ENCODE data around the gene UNC119B.

Gene UNC119B

GRCh38 chr12:120703311-120703942, 6.8 kb upstream of the UNC119B start:
- TF ChIP-seq CTCF (IDR thresholded peaks at IDR 0.05; ENCODE audit: low read depth, low read length, missing control alignments): no peak
- DNase-seq (ENCODE audit: low read depth): no peak
- no peak overlapping the region for H3K4me3 ChIP-seq (ENCODE audit: low read depth, low read length)
- in situ Hi-C loops (cut with HindIII; ENCODE audit: low sequenced_read_pairs): loop anchor here (25.0 kb wide), 1 partner anchor 116 kb away; the partner anchor contains the start of gene POP5

- in situ Hi-C loops (cut with HindIII; ENCODE audit: low sequenced_read_pairs): loop anchor here (25.0 kb wide), 1 partner anchor 118 kb away; the partner anchor contains the start of gene POP5
- no peak for TF ChIP-seq CTCF (IDR thresholded peaks at IDR 0.05; ENCODE audit: low read depth, low read length, missing control alignments)
- no peak overlapping the region for H3K4me3 ChIP-seq (ENCODE audit: low read depth, low read length)
- DNase-seq (ENCODE audit: low read depth): no peak
These were observed 4.6 kb upstream of the UNC119B start for GRCh38 chr12:120705618-120706017.

- no peak for DNase-seq (ENCODE audit: low read depth)
- in situ Hi-C loops (cut with HindIII; ENCODE audit: low sequenced_read_pairs): loop anchor here (25.0 kb wide), 1 partner anchor 119 kb away; the partner anchor contains the start of gene POP5
- H3K4me3 ChIP-seq (ENCODE audit: low read depth, low read length): no peak overlapping the region
- TF ChIP-seq CTCF (IDR thresholded peaks at IDR 0.05; ENCODE audit: low read depth, low read length, missing control alignments): no peak
These were observed 4.2 kb upstream of the UNC119B start for GRCh38 chr12:120706029-120706428.

- DNase-seq (ENCODE audit: low read depth): no peak
- no peak for TF ChIP-seq CTCF (IDR thresholded peaks at IDR 0.05; ENCODE audit: low read depth, low read length, missing control alignments)
- no peak overlapping the region for H3K4me3 ChIP-seq (ENCODE audit: low read depth, low read length)
- in situ Hi-C loops (cut with HindIII; ENCODE audit: low sequenced_read_pairs): loop anchor here (25.0 kb wide), 1 partner anchor 121 kb away; the partner anchor contains the start of gene POP5
These were observed 1.6 kb upstream of the UNC119B start for GRCh38 chr12:120708651-120709050.

- TF ChIP-seq CTCF (IDR thresholded peaks at IDR 0.05; ENCODE audit: low read depth, low read length, missing control alignments): no peak
- peak overlapping the region; percentile 86 for H3K4me3 ChIP-seq (ENCODE audit: low read depth, low read length)
- DNase-seq (ENCODE audit: low read depth): no peak
- in situ Hi-C loops (cut with HindIII; ENCODE audit: low sequenced_read_pairs): loop anchor here (25.0 kb wide), 1 partner anchor 124 kb away; the partner anchor contains the start of gene POP5
These were observed 593 bp downstream of the UNC119B start for GRCh38 chr12:120710805-120711296.

GRCh38 chr12:120711411-120711810, 1.2 kb downstream of the UNC119B start:
- H3K4me3 ChIP-seq (ENCODE audit: low read depth, low read length): peak overlapping the region; percentile 86
- TF ChIP-seq CTCF (IDR thresholded peaks at IDR 0.05; ENCODE audit: low read depth, low read length, missing control alignments): no peak
- no peak for DNase-seq (ENCODE audit: low read depth)
- in situ Hi-C loops (cut with HindIII; ENCODE audit: low sequenced_read_pairs): loop anchor here (25.0 kb wide), 1 partner anchor 124 kb away; the partner anchor contains the start of gene POP5
